Astrocyte (in vitro differentiated cells and primary cell): ENCODE measurements around the gene LGR4. TPM values are rescaled to one million over a fixed set of nuclear protein-coding genes. Genes with fewer than 3 reads are reported as not detected.
A peak's percentile ranks its signal among the peaks of the same experiment; 100 is the strongest.

ENCODE experiments used
- DNase-seq: peaks from one replicate; pipeline ENCODE4 v3.0.0-alpha.2; 2010; ENCODE audit warnings: low read depth
- FAIRE-seq: peaks from 2 replicates; lab custom pipeline; 2011; peaks lifted over from hg19 to GRCh38; lab: Jason Lieb, UNC
- H2AFZ ChIP-seq: 2 replicates; pipeline ENCODE4 v1.6.0; 2012; ENCODE audit warnings: low read depth, low read length, inconsistent platforms
- H3K27ac ChIP-seq: 2 replicates; pipeline ENCODE4 v1.5.1; 2011; ENCODE audit warnings: low read depth, low read length, inconsistent platforms
- H3K27me3 ChIP-seq: 2 replicates; pipeline ENCODE4 v1.6.0; 2011; ENCODE audit warnings: low read length, inconsistent platforms; ENCODE audit not compliant: insufficient read depth
- H3K36me3 ChIP-seq: 2 replicates; pipeline ENCODE4 v1.5.1; 2011; ENCODE audit warnings: low read length, inconsistent platforms; ENCODE audit not compliant: insufficient read depth
- H3K4me1 ChIP-seq: 2 replicates; pipeline ENCODE4 v1.5.1; 2011; ENCODE audit warnings: low read length, inconsistent platforms; ENCODE audit not compliant: insufficient read depth
- H3K4me2 ChIP-seq: 2 replicates; pipeline ENCODE4 v1.6.0; 2012; ENCODE audit warnings: low read length, inconsistent platforms
- H3K4me3 ChIP-seq: 2 replicates; pipeline ENCODE4 v1.5.1; 2011; ENCODE audit warnings: low read depth, mild to moderate bottlenecking, low read length, inconsistent platforms; ENCODE audit not compliant: insufficient read depth
- H3K79me2 ChIP-seq: 2 replicates; pipeline ENCODE4 v1.6.0; 2012; ENCODE audit warnings: mild to moderate bottlenecking, low read length, inconsistent platforms; ENCODE audit not compliant: insufficient read depth
- H3K9ac ChIP-seq: 2 replicates; pipeline ENCODE4 v1.6.0; 2012; ENCODE audit warnings: mild to moderate bottlenecking, low read length, inconsistent platforms
- H3K9me3 ChIP-seq: 2 replicates; pipeline ENCODE4 v1.5.1; 2012; ENCODE audit warnings: low read depth, mild to moderate bottlenecking, low read length, inconsistent platforms; ENCODE audit not compliant: insufficient read depth
- H4K20me1 ChIP-seq: 2 replicates; pipeline ENCODE4 v1.6.0; 2012; ENCODE audit warnings: low read length, inconsistent platforms; ENCODE audit not compliant: insufficient read depth
- H3K27ac Mint-ChIP-seq: one replicate; pipeline ENCODE4 v1.8.0; 2021; ENCODE audit warnings: mild to moderate bottlenecking, mixed read lengths; ENCODE audit not compliant: unreplicated experiment
- H3K27me3 Mint-ChIP-seq: one replicate; pipeline ENCODE4 v1.8.0; 2021; ENCODE audit warnings: low read depth, mixed read lengths; ENCODE audit not compliant: unreplicated experiment
- H3K36me3 Mint-ChIP-seq: one replicate; pipeline ENCODE4 v1.8.0; 2021; ENCODE audit warnings: low read depth, mixed read lengths; ENCODE audit not compliant: unreplicated experiment
- H3K4me1 Mint-ChIP-seq: one replicate; pipeline ENCODE4 v1.8.0; 2021; ENCODE audit warnings: low read depth, mixed read lengths; ENCODE audit not compliant: unreplicated experiment
- H3K4me3 Mint-ChIP-seq: one replicate; pipeline ENCODE4 v1.8.0; 2021; ENCODE audit warnings: mild to moderate bottlenecking, moderate library complexity, mixed read lengths; ENCODE audit not compliant: unreplicated experiment
- H3K9me3 Mint-ChIP-seq: one replicate; pipeline ENCODE4 v1.8.0; 2021; ENCODE audit warnings: mild to moderate bottlenecking, mixed read lengths; ENCODE audit not compliant: unreplicated experiment
- CTCF ChIP-seq: IDR thresholded peaks from 2 replicates; pipeline ENCODE4 v1.5.1; 2011; ENCODE audit warnings: low read depth, mild to moderate bottlenecking, inconsistent platforms, low read length, moderate library complexity; ENCODE audit not compliant: insufficient read depth
- EZH2 ChIP-seq: IDR thresholded peaks from 2 replicates; pipeline ENCODE4 v1.6.1; 2012; ENCODE audit warnings: mild to moderate bottlenecking, low read length, inconsistent platforms; ENCODE audit not compliant: insufficient read depth
- total RNA-seq: library from RNA; stranded (reverse); gene quantifications from 2 replicates; pipeline ENCODE4 v1.2.1, GENCODE V29; 2021

The LGR4 gene
- total RNA-seq, 1 donor from 2014 or later, result 50.0 TPM

GRCh38 chr11:27453701-27454100, 18.9 kb downstream of the LGR4 start:
- no peak overlapping the region for H3K27ac Mint-ChIP-seq

GRCh38 chr11:27452147-27452546, 20.4 kb downstream of the LGR4 start:
- H3K9me3 Mint-ChIP-seq, result no peaks in the 10 kb centered on the region
- DNase-seq, result no peak
- Histone ChIP-seq H3K36me3 (no peaks in the 10 kb centered on the region), H3K9me3 (no peaks in the 10 kb centered on the region), H3K4me2 (no peak overlapping the region), H4K20me1 (peaks cover 22% of the 10 kb centered on the region), H3K4me1 (peaks cover 26% of the 10 kb centered on the region), H3K9ac (no peak overlapping the region), H3K27me3 (no peaks in the 10 kb centered on the region), H2AFZ (no peak overlapping the region), H3K79me2 (peaks cover 89% of the 10 kb centered on the region), H3K27ac (no peak overlapping the region), H3K4me3 (no peak overlapping the region)
- H3K27ac Mint-ChIP-seq, result no peak overlapping the region
- peak; percentile 5 for FAIRE-seq
- peaks cover 27% of the 10 kb centered on the region for H3K4me1 Mint-ChIP-seq
- no peaks in the 10 kb centered on the region for H3K27me3 Mint-ChIP-seq
- H3K4me3 Mint-ChIP-seq, result no peak overlapping the region
- peaks cover 2% of the 10 kb centered on the region for H3K36me3 Mint-ChIP-seq
- no peak for TF ChIP-seq CTCF
- no peak for TF ChIP-seq EZH2

More at GRCh38 chr11:27453701-27454100, 18.9 kb downstream of the LGR4 start:
- Mint-ChIP-seq H3K4me3 (no peak overlapping the region), H3K36me3 (peaks cover 2% of the 10 kb centered on the region), H3K4me1 (peaks cover 31% of the 10 kb centered on the region), H3K27me3 (no peaks in the 10 kb centered on the region), H3K9me3 (no peaks in the 10 kb centered on the region)
- DNase-seq (no peak), FAIRE-seq (no peak)
- Histone ChIP-seq H3K36me3 (no peaks in the 10 kb centered on the region), H3K27ac (no peak overlapping the region), H3K4me2 (no peak overlapping the region), H3K9ac (no peak overlapping the region), H2AFZ (no peak overlapping the region), H3K4me1 (peaks cover 16% of the 10 kb centered on the region), H3K79me2 (peaks cover 91% of the 10 kb centered on the region), H3K27me3 (no peaks in the 10 kb centered on the region), H3K4me3 (no peak overlapping the region), H4K20me1 (peaks cover 22% of the 10 kb centered on the region), H3K9me3 (no peaks in the 10 kb centered on the region)
- TF ChIP-seq EZH2, result no peak
- no peak for TF ChIP-seq CTCF

- H4K20me1 ChIP-seq, result peaks cover 22% of the 10 kb centered on the region
- no peak overlapping the region for H3K27ac Mint-ChIP-seq
Observed at GRCh38 chr11:27451244-27451965, 21.2 kb downstream of the LGR4 start.

More at GRCh38 chr11:27451244-27451965, 21.2 kb downstream of the LGR4 start:
- Histone ChIP-seq H3K9me3 (no peaks in the 10 kb centered on the region), H3K27ac (no peak overlapping the region), H3K4me3 (no peak overlapping the region), H3K9ac (no peak overlapping the region), H3K27me3 (no peaks in the 10 kb centered on the region), H3K4me2 (no peak overlapping the region), H3K36me3 (no peaks in the 10 kb centered on the region), H3K79me2 (peaks cover 88% of the 10 kb centered on the region), H3K4me1 (peaks cover 21% of the 10 kb centered on the region), H2AFZ (no peak overlapping the region)
- H3K4me3 Mint-ChIP-seq, result no peak overlapping the region
- peaks cover 2% of the 10 kb centered on the region for H3K36me3 Mint-ChIP-seq
- FAIRE-seq, result peak; percentile 34
- no peaks in the 10 kb centered on the region for H3K27me3 Mint-ChIP-seq
- TF ChIP-seq CTCF (no peak), EZH2 (no peak)
- peaks cover 20% of the 10 kb centered on the region for H3K4me1 Mint-ChIP-seq
- peak; percentile 48 for DNase-seq
- H3K9me3 Mint-ChIP-seq, result no peaks in the 10 kb centered on the region
